Measurements from ENCODE around the gene CBLC.

CBLC gene

DNA sequence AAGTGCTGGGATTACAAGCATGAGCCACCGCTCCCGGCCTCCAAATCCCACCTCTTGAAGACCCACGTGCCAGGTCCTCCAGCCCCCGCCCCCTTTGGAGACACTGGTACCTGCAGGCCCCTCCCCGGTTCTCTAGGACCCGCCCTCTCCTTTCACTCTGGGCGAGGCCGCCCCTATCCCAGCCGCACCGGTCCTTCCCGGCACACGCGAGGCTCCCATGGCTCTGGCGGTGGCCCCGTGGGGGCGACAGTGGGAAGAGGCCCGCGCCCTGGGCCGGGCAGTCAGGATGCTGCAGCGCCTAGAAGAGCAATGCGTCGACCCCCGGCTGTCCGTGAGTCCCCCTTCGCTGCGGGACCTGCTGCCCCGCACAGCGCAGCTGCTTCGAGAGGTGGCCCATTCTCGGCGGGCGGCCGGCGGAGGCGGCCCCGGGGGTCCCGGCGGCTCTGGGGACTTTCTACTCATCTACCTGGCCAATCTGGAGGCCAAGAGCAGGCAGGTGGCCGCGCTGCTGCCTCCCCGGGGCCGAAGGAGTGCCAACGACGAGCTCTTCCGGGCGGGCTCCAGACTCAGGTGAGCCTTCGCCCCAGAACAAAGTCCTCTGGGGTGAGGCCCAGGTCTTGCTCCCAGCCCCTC lies at the start of gene CBLC:
CBLC (plus strand) TSS at position 176 of the 633 bp plus-strand sequence; CDS start at position 218, 42 bp downstream.
- no peak for DNase-seq

- DNase-seq: no peak
These were observed 49.5 kb upstream of the CBLC start for GRCh38 chr19:44728178-44728577.

DNA sequence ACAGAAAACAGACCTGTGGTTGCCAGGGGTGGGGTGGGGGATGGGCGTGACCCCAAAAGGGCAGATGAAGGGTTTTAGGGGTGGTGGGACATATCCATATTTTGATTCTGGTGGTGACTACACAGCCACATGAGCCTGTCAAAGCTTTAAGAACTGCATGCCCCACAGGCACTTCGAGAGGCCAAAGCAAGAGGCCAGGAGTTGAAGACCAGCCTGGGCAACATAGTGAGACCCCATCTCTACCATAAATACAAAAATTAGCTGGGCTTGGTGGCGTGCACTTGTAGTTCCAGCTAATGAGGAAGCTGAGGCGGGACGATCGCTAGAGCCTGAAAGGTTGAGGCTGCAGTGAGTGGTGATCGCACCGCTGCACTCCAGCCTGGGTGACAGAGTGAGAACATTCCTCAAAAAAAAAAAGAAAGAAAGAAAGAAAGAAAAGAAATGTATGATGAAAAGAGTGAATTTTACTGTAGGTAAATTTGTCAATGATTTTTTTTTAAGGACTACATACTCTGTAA lies 48.1 kb upstream of the CBLC start:
- no peak for DNase-seq

GRCh38 chr19:44731081-44731480 lies 46.6 kb upstream of the CBLC start:
- no peak for DNase-seq

DNA sequence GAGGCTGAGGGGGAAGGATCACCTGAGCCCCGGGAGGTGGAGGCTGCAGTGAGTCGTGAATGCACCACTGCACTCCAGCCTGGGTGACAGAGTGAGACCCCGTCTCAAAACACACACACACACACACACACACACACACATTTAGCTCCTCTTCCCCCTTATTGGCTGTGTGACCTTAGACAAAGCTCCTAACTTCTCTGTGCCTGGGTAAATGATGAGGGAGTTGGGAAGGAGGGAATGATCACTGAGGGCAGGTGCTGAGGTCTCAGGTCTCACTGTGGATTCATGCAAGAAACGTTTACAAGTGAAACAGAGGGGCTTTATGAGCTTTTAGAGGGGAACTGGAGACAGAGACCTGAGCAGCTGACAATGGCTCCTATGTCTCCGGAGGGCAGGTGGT lies 46.1 kb upstream of the CBLC start:
- DNase-seq: no peak

DNA sequence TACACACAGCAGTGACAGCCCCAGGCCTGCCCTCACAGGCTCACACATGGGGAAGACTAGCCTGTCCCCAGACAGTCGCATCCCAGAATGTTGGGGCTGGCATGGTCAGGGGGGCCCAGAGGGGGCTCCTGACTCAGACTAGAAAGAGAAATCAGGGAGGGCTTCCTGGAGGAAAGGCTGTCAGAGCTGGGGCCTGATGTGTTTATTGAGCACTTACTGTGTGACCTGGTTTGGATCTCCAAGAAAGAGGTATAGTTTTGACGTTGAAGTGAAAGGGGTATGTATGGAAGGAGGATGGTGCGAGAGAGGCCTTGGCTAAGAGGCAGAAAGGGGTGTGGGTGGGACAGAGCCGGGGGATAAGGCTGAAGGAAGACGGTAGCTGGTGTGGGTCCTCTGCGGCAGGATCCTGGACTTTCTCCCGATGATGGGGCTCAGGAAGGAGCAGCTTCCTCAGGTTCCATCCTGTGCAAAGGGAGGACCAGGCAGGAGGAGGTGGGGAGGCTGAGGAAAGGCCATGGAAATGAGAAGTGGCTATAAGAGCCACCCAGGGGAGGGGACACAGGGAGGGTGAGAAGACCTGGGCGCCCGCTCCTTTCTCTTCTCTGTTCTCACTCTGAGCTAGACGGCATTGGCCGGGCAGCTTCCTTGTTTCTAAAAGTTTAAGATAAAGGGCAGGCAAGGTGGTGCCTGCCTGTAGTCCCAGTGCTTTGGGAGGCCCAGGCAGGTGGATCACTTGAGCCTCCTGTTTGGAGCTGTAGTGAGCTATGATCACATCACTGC lies 45.3 kb upstream of the CBLC start:
- no peak for DNase-seq

- DNase-seq: no peak
These were observed 43.3 kb upstream of the CBLC start for GRCh38 chr19:44734357-44734756.

DNA sequence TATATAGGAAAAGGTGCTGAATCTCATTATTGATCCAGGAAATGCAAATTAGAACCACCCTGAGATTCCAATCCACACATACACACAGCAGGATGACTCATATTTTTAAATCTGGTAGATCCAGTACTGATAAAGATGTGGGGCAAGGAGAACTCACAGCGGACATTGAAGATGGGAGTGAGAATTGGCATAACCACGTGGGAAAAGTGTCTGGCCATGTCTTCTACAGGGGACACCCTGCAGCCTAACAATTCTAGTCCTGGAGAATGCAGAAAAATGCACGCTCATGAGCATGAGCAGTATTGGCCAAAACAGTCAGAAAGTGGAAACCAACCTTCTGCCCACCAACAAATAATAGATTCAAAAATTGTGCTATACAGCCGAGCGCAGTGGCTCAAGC lies 42.7 kb upstream of the CBLC start:
- DNase-seq: no peak

- DNase-seq: peak; percentile 62
These were observed 40.2 kb upstream of the CBLC start for GRCh38 chr19:44737238-44738071.

DNA sequence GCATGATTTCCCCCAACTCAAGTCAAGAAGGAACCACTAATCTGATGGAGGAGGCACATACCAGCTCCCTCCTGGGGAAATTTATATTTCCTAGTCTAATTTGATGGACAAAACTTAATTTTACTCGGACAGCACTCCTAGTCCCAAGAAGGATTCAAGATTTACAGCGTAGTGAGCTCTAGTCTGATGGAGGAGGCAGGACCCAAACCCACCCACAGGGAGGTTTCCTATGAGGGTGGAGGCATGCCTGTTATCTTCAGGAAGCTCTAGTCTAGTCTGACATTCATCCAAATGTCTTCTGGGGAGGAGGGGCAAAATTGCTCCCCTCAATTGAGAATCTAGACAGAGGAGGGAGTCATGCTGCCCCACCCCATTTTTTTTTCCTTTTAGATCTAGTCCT lies 39.6 kb upstream of the CBLC start:
- DNase-seq: no peak

GRCh38 chr19:44738603-44739558 lies 38.8 kb upstream of the CBLC start:
- DNase-seq: no peak

GRCh38 chr19:44740351-44740824 lies 37.3 kb upstream of the CBLC start:
- no peak for DNase-seq

GRCh38 chr19:44741258-44741731 lies 36.4 kb upstream of the CBLC start:
- DNase-seq: no peak

DNA sequence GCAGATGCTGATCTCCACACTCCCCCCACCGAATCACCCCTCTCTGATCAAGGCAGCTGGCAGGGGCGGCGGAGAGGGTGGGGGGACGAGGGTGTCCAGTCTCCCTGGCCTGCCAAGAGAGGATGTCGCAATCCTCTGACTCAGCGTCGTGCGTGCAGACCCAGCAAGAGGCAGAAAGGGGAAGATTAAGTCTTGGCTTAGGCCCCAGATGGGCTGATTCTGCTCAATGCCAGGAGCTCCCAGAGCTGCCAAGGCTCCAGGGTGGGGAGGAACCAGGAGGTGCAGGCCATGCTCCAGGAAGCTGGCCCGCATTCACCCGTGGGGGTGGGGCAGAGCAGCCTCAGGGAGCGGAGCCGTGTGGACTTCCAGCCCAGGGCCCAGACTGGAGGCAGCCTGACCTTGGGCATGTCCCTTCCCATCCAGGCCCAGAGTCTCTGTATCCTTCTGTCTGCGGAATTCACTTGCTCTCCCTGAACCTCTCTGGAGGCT lies 35.8 kb upstream of the CBLC start:
- peak; percentile 100 for DNase-seq

DNA sequence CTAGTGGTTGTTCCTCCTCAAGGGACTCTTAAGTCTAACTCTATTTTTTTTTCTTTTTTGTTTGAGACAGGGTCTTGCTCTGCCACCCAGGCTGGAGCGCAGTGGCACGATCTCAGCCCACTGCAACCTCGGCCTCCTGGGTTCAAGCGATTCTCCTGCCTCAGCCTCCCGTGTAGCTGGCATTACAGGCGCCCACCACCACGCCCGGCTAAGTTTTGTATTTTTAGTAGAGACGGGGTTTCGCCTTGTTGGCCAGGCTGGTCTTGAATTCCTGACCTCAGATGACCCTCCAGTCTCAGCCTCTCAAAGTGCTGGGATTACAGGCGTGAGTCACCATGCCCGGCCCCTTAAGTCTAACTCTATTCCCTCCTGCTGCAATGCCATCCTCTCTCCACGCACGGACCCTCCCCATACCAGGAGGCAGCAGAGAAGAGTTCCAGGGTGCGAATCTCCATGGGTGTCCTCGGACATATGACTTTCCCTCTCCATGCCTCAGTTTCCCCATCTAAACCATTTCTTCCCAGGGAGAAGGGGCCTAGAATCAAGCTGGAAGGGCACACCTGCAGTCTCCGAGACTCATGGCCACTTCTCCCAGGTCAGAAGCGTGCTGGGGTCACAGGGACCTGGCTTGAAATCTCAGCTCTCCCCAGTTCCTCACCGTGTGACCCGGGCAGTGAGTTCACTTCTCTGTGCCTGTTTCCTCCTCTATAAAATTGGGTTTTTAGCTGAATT lies 35.2 kb upstream of the CBLC start:
- peak; percentile 30 for DNase-seq

- no peak for DNase-seq
These were observed 32.8 kb upstream of the CBLC start for GRCh38 chr19:44744871-44745332.

DNA sequence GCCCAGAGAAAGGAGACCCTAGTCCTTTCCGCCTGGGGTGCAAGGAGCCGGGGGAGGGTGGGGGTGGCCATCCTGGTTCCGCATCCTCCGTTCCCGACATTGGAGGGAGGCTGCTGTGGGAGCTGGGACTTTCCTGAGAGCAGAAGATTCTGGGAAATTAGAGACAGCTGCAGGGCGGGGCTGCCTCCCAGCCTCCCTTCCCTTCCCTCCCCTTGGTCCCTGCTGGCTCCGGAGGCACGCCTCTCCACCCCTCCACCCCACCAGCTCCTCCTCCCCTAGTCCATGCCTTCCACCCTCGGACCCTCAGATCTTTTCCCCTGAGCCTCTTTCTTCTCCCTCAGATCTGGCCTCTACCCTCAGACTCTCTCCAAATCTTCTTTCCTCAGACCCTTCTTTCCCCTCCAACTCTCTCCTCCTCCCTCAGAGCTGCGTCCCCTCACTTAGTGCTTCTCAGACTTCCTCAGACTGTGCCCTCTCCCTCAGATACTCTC lies 32.3 kb upstream of the CBLC start:
- peak; percentile 82 for DNase-seq

- no peak for DNase-seq
These were observed 31.6 kb upstream of the CBLC start for GRCh38 chr19:44745887-44746600.

GRCh38 chr19:44746616-44746945 lies 31.1 kb upstream of the CBLC start:
- DNase-seq: no peak

Measured in fibroblast of upper back skin (primary cell).